BLaER1 (cell line): Measurements from ENCODE around the gene ZBTB20.

Experiments
- H3K27ac ChIP-seq: shearing (Covaris generic); formaldehyde crosslinking; 2 replicates; pipeline ENCODE4 v1.8.1; 2022
- H3K27me3 ChIP-seq: shearing (Covaris generic); formaldehyde crosslinking; 2 replicates; pipeline ENCODE4 v1.8.1; 2022
- H3K36me3 ChIP-seq: shearing (Covaris generic); formaldehyde crosslinking; 2 replicates; pipeline ENCODE4 v1.8.1; 2022
- H3K4me1 ChIP-seq: shearing (Covaris generic); formaldehyde crosslinking; 2 replicates; pipeline ENCODE4 v1.8.1; 2022
- H3K4me2 ChIP-seq: shearing (Covaris generic); formaldehyde crosslinking; 2 replicates; pipeline ENCODE4 v1.8.1; 2022
- H3K4me3 ChIP-seq: shearing (Covaris generic); formaldehyde crosslinking; 2 replicates; pipeline ENCODE4 v1.8.1; 2022
- H3K9ac ChIP-seq: shearing (Covaris generic); formaldehyde crosslinking; 2 replicates; pipeline ENCODE4 v1.8.1; 2022
- H3K9me3 ChIP-seq: shearing (Covaris generic); formaldehyde crosslinking; 2 replicates; pipeline ENCODE4 v1.8.1; 2022
- H4K20me1 ChIP-seq: shearing (Covaris generic); formaldehyde crosslinking; 2 replicates; pipeline ENCODE4 v1.8.1; 2022
- Cebpa-rat ChIP-seq: shearing (Covaris generic); IDR thresholded peaks from 2 replicates; pipeline ENCODE4 v1.8.1; 2022

The ZBTB20 gene

GRCh38 chr3:115040673-115041286 is 106.3 kb downstream of the ZBTB20 start:
- H3K36me3 ChIP-seq: no peaks in the 10 kb centered on the region
- H3K27me3 ChIP-seq: no peaks in the 10 kb centered on the region
- no peak overlapping the region for H3K4me2 ChIP-seq
- H3K4me1 ChIP-seq: no peaks in the 10 kb centered on the region
- TF ChIP-seq Cebpa-rat: no peak
- no peak overlapping the region for H3K27ac ChIP-seq
- H4K20me1 ChIP-seq: no peaks in the 10 kb centered on the region
- no peak overlapping the region for H3K4me3 ChIP-seq
- no peak overlapping the region for H3K9ac ChIP-seq
- no peaks in the 10 kb centered on the region for H3K9me3 ChIP-seq

- Histone ChIP-seq H3K9me3 (no peaks in the 10 kb centered on the region), H3K36me3 (no peaks in the 10 kb centered on the region), H3K4me3 (no peak overlapping the region), H4K20me1 (no peaks in the 10 kb centered on the region), H3K27ac (no peak overlapping the region), H3K9ac (no peak overlapping the region), H3K4me1 (no peaks in the 10 kb centered on the region), H3K27me3 (no peaks in the 10 kb centered on the region), H3K4me2 (no peak overlapping the region)
- no peak for TF ChIP-seq Cebpa-rat
These were observed 106.8 kb downstream of the ZBTB20 start for GRCh38 chr3:115040246-115040645.

- H3K27me3 ChIP-seq: no peaks in the 10 kb centered on the region
- H3K36me3 ChIP-seq: no peaks in the 10 kb centered on the region
- H3K9me3 ChIP-seq: 0 out of 2 replicates have a peak, but pooled peaks cover 5% of the 10 kb centered on the region
- no peak overlapping the region for H3K4me2 ChIP-seq
- no peak overlapping the region for H3K27ac ChIP-seq
- TF ChIP-seq Cebpa-rat: no peak
- H4K20me1 ChIP-seq: no peaks in the 10 kb centered on the region
- H3K9ac ChIP-seq: no peak overlapping the region
- no peak overlapping the region for H3K4me3 ChIP-seq
- H3K4me1 ChIP-seq: no peaks in the 10 kb centered on the region
These were observed 108.3 kb downstream of the ZBTB20 start for GRCh38 chr3:115038817-115039216.

- no peak for TF ChIP-seq Cebpa-rat
- H3K4me1 ChIP-seq: no peaks in the 10 kb centered on the region
- H3K27ac ChIP-seq: no peak overlapping the region
- H3K9me3 ChIP-seq: no peaks in the 10 kb centered on the region
- no peak overlapping the region for H3K4me2 ChIP-seq
- no peaks in the 10 kb centered on the region for H3K36me3 ChIP-seq
- no peak overlapping the region for H3K9ac ChIP-seq
- H4K20me1 ChIP-seq: no peaks in the 10 kb centered on the region
- no peak overlapping the region for H3K4me3 ChIP-seq
- H3K27me3 ChIP-seq: no peaks in the 10 kb centered on the region
These were observed 124.2 kb downstream of the ZBTB20 start for GRCh38 chr3:115022835-115023398.

GRCh38 chr3:115022199-115022598 is 124.9 kb downstream of the ZBTB20 start:
- H3K9ac ChIP-seq: no peak overlapping the region
- no peak overlapping the region for H3K4me2 ChIP-seq
- H3K27ac ChIP-seq: no peak overlapping the region
- H4K20me1 ChIP-seq: no peaks in the 10 kb centered on the region
- H3K9me3 ChIP-seq: no peaks in the 10 kb centered on the region; the same call in 1 of the 2 replicates
- no peak overlapping the region for H3K4me3 ChIP-seq
- TF ChIP-seq Cebpa-rat: no peak
- no peaks in the 10 kb centered on the region for H3K4me1 ChIP-seq
- H3K36me3 ChIP-seq: no peaks in the 10 kb centered on the region
- H3K27me3 ChIP-seq: no peaks in the 10 kb centered on the region

- Histone ChIP-seq H3K9ac (no peak overlapping the region), H3K9me3 (peaks cover 7% of the 10 kb centered on the region), H3K4me3 (no peak overlapping the region), H3K36me3 (no peaks in the 10 kb centered on the region), H3K4me2 (no peak overlapping the region), H3K27me3 (no peaks in the 10 kb centered on the region), H3K4me1 (no peaks in the 10 kb centered on the region), H4K20me1 (no peaks in the 10 kb centered on the region), H3K27ac (no peak overlapping the region)
- TF ChIP-seq Cebpa-rat: no peak
These were observed 126.0 kb downstream of the ZBTB20 start for GRCh38 chr3:115021061-115021460.

- Histone ChIP-seq H4K20me1 (no peaks in the 10 kb centered on the region), H3K36me3 (no peaks in the 10 kb centered on the region), H3K9ac (no peak overlapping the region), H3K27me3 (no peaks in the 10 kb centered on the region), H3K4me1 (no peaks in the 10 kb centered on the region), H3K4me2 (no peak overlapping the region), H3K4me3 (no peak overlapping the region), H3K27ac (no peak overlapping the region), H3K9me3 (peaks cover 7% of the 10 kb centered on the region)
- no peak for TF ChIP-seq Cebpa-rat
These were observed 127.2 kb downstream of the ZBTB20 start for GRCh38 chr3:115019900-115020299.

- no peaks in the 10 kb centered on the region for H3K27me3 ChIP-seq
- no peak overlapping the region for H3K4me2 ChIP-seq
- H4K20me1 ChIP-seq: no peaks in the 10 kb centered on the region
- no peak overlapping the region for H3K9ac ChIP-seq
- H3K9me3 ChIP-seq: peaks cover 7% of the 10 kb centered on the region
- no peak for TF ChIP-seq Cebpa-rat
- no peak overlapping the region for H3K4me3 ChIP-seq
- no peaks in the 10 kb centered on the region for H3K4me1 ChIP-seq
- H3K27ac ChIP-seq: no peak overlapping the region
- H3K36me3 ChIP-seq: no peaks in the 10 kb centered on the region
These were observed 128.4 kb downstream of the ZBTB20 start for GRCh38 chr3:115018694-115019093.

GRCh38 chr3:115007966-115008365 is 139.1 kb downstream of the ZBTB20 start:
- Histone ChIP-seq H3K27ac (no peak overlapping the region), H3K27me3 (no peaks in the 10 kb centered on the region), H3K4me1 (no peaks in the 10 kb centered on the region), H3K4me3 (no peak overlapping the region), H3K4me2 (no peak overlapping the region), H4K20me1 (no peaks in the 10 kb centered on the region), H3K36me3 (no peaks in the 10 kb centered on the region), H3K9me3 (no peaks in the 10 kb centered on the region), H3K9ac (no peak overlapping the region)
- TF ChIP-seq Cebpa-rat: no peak

- no peaks in the 10 kb centered on the region for H3K9me3 ChIP-seq
- H3K36me3 ChIP-seq: no peaks in the 10 kb centered on the region
- no peak for TF ChIP-seq Cebpa-rat
- no peak overlapping the region for H3K4me3 ChIP-seq
- no peaks in the 10 kb centered on the region for H3K4me1 ChIP-seq
- H4K20me1 ChIP-seq: no peaks in the 10 kb centered on the region
- no peak overlapping the region for H3K27ac ChIP-seq
- H3K9ac ChIP-seq: no peak overlapping the region
- H3K27me3 ChIP-seq: no peaks in the 10 kb centered on the region
- H3K4me2 ChIP-seq: no peak overlapping the region
These were observed 142.6 kb downstream of the ZBTB20 start for GRCh38 chr3:115004201-115005140.
